Body of pancreas (tissue), 4 donors: ENCODE measurements around the gene SIL1. TPM values are rescaled to one million over a fixed set of nuclear protein-coding genes. Genes with fewer than 3 reads are reported as not detected.
"Not testable (repeated sequence)": the region's sequence is repeated elsewhere in the genome, so short reads cannot be mapped to it uniquely, and the experiment has no call there.

Experiments
- ATAC-seq: fragments of 150-250 bp; one replicate; pipeline ENCODE4 v1.9.1; 2016
- DNase-seq, 4 donors: peaks; one replicate each; pipeline ENCODE4 v3.0.0-alpha.2; 2019
- H3K27ac ChIP-seq, 4 donors: fragments of 200-600 bp; sonication (generic); 1 replicate in 3 of 4; 2 replicates in 1 of 4; pipeline versions ENCODE4 v1.5.1 to v1.6.1; 2016 to 2019; ENCODE audit warnings: mild to moderate bottlenecking in 1 of 4, mixed read lengths in 1 of 4, moderate library complexity in 1 of 4
- H3K27me3 ChIP-seq, 2 donors: fragments of 200-600 bp; sonication (generic); one replicate each; pipeline ENCODE4 v1.6.0; 2016; ENCODE audit warnings: mild to moderate bottlenecking in 1 of 2
- H3K36me3 ChIP-seq, 2 donors: fragments of 200-600 bp; sonication (generic); replicated peaks in 1 of 2; 2 replicates each; pipeline ENCODE4 v1.5.1; 2016; ENCODE audit warnings: low read depth in 2 of 2; ENCODE audit not compliant: insufficient read depth in 1 of 2
- H3K4me1 ChIP-seq: fragments of 200-600 bp; sonication (generic); one replicate; pipeline ENCODE4 v1.6.0; 2016
- H3K4me3 ChIP-seq, 2 donors: fragments of 200-600 bp; sonication (generic); 1 replicate in 1 of 2; 2 replicates in 1 of 2; pipeline ENCODE4 v1.5.1; 2016 to 2019
- H3K9me3 ChIP-seq, 3 donors: fragments of 200-600 bp; sonication (generic); 1 replicate in 2 of 3; 2 replicates in 1 of 3; pipeline ENCODE4 v1.5.1; 2016
- CTCF ChIP-seq, 7 experiments: fragments of 450-650 bp in 4 of 7; fragments of 200-600 bp in 3 of 7; sonication (generic) in 3 of 7; IDR thresholded peaks; one replicate each; pipeline ENCODE4 v1.5.1; 2016 to 2019; ENCODE audit warnings: antibody characterized with exemption in 7 of 7
- POLR2A ChIP-seq, 3 donors: fragments of 450-650 bp; IDR thresholded peaks; one replicate each; pipeline ENCODE4 v1.6.1; 2016; ENCODE audit warnings: antibody characterized with exemption in 3 of 3, mild to moderate bottlenecking in 2 of 3
- WGBS, 2 donors: methylation state at CpG; one replicate each; pipeline ENCODE4 v1.1.5; 2017; 5-methylcytosine and 5-hydroxymethylcytosine counted together
- intact Hi-C: fragments of 100-400 bp; cut with DNase I; formaldehyde crosslinking; loops from one replicate; pipeline ENCODE4 v1.15.1; 2023
- total RNA-seq, 2 donors: library from RNA; depleted of rRNA; stranded (reverse); fragments of >200 nt; gene quantifications; one replicate each; pipeline ENCODE4 v1.1.0, GENCODE V29; 2016

SIL1 gene
- total RNA-seq, 2 donors from 2014 or later = 57.6 to 124 TPM

GRCh38 chr5:139037732-139038131 lies 160.4 kb downstream of the SIL1 start:
- Histone ChIP-seq H3K36me3 (no peaks in the 10 kb centered on the region), H3K4me3 (no peak overlapping the region), H3K4me1 (no peaks in the 10 kb centered on the region), H3K9me3 (no peaks in the 10 kb centered on the region), H3K27ac (no peak overlapping the region), H3K27me3 (no peaks in the 10 kb centered on the region)
- no peak for TF ChIP-seq POLR2A (IDR thresholded peaks at IDR 0.05)
- TF ChIP-seq CTCF (IDR thresholded peaks at IDR 0.05) = no peak
- no peak for DNase-seq
- 88% methylated on average over 3 of the region's 3 CpGs for WGBS, 2 donors
- ATAC-seq = no peak
- intact Hi-C loops = no loop called here

- intact Hi-C loops, DNase-seq, H3K27ac ChIP-seq, H3K36me3 ChIP-seq, H3K9me3 ChIP-seq, H3K4me1 ChIP-seq, ATAC-seq, H3K4me3 ChIP-seq, H3K27me3 ChIP-seq: not testable (repeated sequence)
- 79 to 87% methylated on average over 3 of the region's 3 CpGs for WGBS, 2 donors
These were observed 161.8 kb downstream of the SIL1 start for GRCh38 chr5:139036332-139036731.

- no peaks in the 10 kb centered on the region for H3K27me3 ChIP-seq
- DNase-seq = no peak
- no peaks in the 10 kb centered on the region for H3K36me3 ChIP-seq
- TF ChIP-seq POLR2A (IDR thresholded peaks at IDR 0.05) = no peak
- no peak for TF ChIP-seq CTCF (IDR thresholded peaks at IDR 0.05)
- H3K4me1 ChIP-seq = no peaks in the 10 kb centered on the region
- intact Hi-C loops = no loop called here
- H3K27ac ChIP-seq = no peak overlapping the region
- 88 to 97% methylated on average over 2 of the region's 2 CpGs for WGBS, 2 donors
- H3K9me3 ChIP-seq = no peaks in the 10 kb centered on the region
- no peak for ATAC-seq
- no peak overlapping the region for H3K4me3 ChIP-seq
These were observed 171.0 kb downstream of the SIL1 start for GRCh38 chr5:139027150-139027549.

- Histone ChIP-seq H3K4me1 (no peaks in the 10 kb centered on the region), H3K36me3 (no peaks in the 10 kb centered on the region), H3K27ac (no peak overlapping the region), H3K9me3 (no peaks in the 10 kb centered on the region), H3K4me3 (no peak overlapping the region), H3K27me3 (no peaks in the 10 kb centered on the region)
- ATAC-seq (no peak), DNase-seq (no peak)
- TF ChIP-seq POLR2A (IDR thresholded peaks at IDR 0.05) (no peak), CTCF (IDR thresholded peaks at IDR 0.05) (no peak)
- WGBS, 2 donors = 72% methylated on average over 2 of the region's 2 CpGs
- intact Hi-C loops = no loop called here
These were observed 172.5 kb downstream of the SIL1 start for GRCh38 chr5:139025651-139026050.

- Histone ChIP-seq H3K27ac (no peak overlapping the region), H3K36me3 (peaks cover 0 to 3% of the 10 kb centered on the region in 2 donors), H3K27me3 (no peaks in the 10 kb centered on the region), H3K4me1 (no peaks in the 10 kb centered on the region), H3K4me3 (no peak overlapping the region), H3K9me3 (no peaks in the 10 kb centered on the region)
- DNase-seq (no peak), ATAC-seq (no peak)
- intact Hi-C loops = no loop called here
- WGBS, 2 donors = 80 to 91% methylated on average over 8 of the region's 8 CpGs
- no peak for TF ChIP-seq POLR2A (IDR thresholded peaks at IDR 0.05)
- no peak for TF ChIP-seq CTCF (IDR thresholded peaks at IDR 0.05)
These were observed 174.9 kb downstream of the SIL1 start for GRCh38 chr5:139023286-139023685.
